SKM-1 (cell line): Measurements from ENCODE around the gene SEPTIN5.
"Not testable (repeated sequence)": the region's sequence is repeated elsewhere in the genome, so short reads cannot be mapped to it uniquely, and the experiment has no call there.

Source experiments
- DNase-seq: peaks from one replicate; lab custom pipeline; 2025; ENCODE audit not compliant: unreplicated experiment; lab: John Stamatoyannopoulos, UW

Gene SEPTIN5

DNA sequence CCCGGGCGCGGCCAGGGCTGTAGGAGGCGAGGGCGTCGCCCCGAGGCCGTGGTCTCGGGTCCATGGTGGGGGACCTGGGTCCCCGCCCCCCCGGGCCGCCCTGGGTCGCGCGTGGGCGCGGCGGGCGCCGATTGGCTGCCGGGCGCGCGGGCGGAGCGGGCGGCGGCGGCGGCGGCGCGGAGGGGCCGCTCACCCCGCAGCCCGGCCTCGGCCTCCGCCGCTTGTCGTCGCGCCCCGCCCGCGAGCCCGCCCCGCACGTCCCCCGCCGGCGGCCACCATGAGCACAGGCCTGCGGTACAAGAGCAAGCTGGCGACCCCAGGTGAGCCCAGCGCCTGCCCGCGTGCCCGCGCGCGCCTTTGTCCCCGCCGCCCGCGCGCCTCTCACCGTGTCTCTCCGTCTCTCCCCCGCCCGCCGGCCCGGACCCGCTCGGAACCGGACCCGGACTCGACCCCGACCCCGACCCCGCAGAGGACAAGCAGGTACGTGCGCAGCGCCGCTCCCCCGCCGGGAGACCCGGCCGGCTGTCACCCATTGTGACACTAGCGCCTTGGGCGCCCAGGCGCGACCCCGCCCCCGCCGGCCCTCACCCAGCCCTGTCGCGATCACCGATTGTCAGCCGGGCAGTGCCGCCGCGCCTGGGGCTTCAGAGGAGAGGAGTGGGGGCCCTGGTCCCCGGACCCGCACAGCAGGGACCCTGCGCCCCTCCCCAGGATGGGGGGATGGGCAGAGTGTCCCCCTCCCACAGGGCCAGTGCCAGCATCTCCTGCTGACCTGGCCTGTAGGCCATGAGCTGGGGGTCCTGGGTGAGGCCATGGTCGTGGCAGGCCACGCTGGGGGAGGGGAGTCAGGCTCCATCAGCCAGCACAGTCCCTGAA, at the start of gene SEPTIN5:
Gene SEPTIN5 (plus strand): TSS at position 192 of the 876 bp plus-strand sequence. CDS start 86 bp downstream, at position 278.
- DNase-seq: no peak

DNA sequence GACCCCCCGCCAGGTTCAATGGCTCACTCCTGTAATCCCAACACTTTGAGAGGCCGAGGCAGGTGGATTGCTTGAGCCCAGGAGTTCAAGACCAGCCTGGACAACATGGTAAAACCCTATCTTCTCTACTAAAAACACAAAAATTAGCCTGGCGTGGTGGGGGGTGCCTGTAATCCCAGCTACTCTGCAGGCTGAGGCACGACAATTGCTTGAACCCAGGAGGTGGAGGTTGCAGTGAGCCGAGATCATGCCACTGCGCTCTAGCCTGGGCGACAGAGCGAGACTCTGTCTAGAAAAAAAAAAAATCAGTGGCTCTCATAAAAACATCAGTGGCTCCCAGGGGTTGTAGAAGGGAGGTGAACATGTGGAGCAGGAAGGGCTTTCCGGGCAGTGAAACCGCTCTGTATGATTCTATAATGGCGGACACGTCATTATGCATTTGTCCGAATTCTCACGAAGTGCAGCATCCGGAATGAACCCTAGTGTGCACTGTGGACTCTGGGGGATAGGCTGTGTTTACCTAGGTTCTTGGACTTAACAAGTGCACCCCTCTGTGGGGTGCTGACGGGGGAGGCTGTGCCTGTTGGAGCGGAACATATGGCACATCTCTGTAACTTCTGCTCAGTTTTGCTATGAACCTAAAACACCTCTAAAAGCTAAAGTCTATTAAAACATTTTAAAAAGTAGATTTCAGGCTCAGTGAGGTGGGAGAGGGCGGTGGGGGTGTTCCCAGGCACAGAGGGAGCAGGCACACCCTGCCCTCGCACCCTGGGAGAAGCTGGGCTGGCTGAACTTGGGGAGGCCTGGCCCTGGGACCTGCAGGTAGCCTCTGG, 49.1 kb upstream of the SEPTIN5 start:
- DNase-seq: no peak

DNA sequence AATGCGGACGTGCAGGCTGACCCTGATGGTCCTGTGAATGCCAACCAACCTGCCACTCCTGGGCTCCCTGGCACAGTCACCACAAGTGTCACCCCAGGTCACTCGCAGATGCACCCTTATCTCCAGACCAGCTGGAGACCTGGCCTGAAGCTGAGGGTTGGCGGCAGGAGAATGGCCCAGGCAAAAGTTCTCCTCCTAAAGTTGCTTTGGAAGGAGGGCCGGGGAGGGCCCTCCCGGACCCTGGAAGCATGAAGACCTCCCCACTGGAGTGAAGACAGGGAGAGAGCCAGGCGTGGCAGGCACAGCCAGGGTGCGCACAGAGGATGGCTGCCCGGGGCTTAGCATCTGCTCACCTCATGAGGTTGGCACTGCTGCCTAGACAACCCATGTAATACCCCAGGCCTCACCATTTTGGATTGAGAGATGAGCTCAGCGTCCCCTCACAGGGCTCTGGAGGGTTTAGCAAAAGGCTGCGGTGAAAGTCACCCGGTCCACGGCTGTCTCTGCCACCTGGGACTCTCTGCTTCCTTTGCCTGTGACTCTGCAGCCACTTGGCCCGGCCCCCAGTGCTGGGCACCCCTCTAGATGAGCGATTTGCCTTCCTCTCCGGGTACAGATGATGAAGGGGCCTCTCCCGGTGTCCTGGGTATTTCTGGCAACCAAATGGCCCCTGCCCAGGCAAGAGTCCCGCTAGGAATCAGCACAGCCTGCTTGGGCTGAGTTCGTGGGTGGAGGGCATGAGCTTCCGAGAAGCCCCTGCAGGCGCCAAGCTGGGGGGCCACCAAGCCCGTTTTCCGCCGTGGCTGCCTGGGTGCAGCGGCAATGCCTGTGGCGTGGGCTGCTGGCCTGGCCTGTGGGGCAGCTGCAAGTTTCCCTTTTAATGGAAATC, 48.3 kb upstream of the SEPTIN5 start:
- no peak for DNase-seq

DNA sequence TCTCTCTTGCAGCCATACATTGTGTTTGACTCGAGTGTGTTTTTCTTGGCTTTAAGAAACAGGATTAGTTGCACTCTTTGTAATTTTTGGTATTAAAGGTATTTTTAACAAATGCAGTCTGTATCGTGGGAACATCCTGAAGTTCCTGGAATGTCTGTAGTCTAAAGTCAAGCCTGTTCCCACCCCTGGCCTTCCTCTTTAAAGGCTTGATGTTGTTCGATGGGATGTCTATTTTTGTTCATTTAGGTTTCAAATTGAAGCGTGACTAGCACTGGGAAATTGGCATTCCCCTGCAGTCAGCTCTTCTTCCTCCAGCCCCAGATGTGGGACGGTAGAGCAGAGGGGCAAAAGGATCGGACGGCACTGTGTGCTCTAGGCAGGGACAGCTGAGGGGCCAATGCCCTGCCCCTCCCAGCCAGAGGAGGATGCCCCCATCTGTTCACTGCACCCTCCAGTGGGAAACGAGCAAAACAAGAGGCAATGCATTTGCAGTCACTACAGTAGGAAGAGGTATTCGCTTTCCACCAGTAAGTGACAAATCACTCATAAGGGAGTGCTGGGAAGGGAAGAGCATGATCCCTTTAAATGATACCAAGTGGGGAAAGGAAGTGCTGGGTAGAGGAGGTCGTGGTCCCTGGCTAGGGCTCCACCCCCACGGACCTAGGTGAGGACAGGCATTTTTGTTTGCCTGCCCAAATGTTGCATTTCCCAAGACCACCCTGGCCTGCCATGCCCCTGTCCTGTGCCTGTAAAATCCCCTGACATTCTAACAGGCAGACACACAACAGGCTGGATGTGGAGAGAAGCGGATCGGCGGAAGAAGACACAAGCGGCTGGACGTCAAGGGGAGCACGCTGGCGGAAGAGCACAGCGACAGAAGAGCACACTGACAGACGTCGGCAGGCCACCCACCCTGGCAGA, 47.4 kb upstream of the SEPTIN5 start:
- no peak for DNase-seq

DNA sequence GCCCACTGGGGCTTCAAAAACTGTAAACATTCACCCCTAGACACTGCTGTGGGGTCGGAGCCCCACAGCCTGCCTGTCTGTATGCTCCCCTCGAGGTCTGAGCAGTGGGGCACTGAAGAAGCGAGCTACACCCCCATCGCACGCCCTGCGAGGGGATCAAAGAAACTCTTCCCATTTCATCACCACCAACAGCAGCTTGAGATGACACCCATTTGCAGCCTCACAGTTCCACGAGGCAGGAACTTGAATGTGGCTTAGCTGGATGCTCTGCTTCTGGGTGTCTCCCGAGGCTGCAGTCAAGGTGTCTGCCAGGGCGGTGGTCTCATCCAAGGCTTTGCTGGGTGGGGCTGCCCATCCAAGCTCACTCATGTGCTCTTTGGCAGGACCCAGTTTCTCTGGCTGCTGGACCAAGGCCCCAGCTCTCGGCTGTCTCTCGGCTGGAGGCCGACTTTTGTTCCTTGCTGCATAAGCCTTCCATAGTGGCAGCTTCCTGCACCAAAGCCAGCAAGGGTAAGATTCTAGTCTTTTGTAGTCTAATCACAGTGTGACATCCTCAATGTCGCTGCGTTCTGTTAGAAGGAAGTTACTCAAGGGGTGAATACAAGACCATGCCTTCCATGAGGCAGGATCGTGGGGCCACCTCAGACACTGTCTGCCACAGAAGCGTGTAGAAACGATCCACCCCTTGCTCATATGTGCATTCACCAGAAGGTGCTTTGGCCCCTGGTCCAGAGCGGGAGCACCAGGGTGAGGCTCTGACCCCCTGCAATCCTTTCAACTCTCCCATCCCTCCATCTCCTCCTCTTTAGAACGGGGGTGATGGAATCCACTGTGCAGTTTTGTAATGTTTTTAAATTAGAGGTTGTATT, 46.2 kb upstream of the SEPTIN5 start:
- DNase-seq: no peak

DNA sequence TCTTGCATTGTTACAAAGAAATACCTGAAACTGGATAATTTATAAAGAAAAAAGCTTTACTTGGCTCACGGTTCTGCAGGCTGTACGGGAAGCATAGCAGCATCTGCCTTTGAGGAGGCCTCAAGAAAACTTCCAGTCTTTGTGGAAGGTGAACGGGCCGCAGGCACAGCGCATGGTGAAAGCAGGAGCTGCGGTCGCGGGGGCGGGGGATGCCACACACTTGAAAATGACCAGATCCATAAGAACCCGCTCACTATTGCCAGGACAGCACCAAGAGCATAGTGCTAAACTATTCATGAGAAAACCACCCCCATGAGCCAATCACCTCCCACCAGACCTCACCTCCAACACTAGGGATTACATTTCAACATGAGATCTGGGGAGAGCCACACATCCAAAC, 45.6 kb upstream of the SEPTIN5 start:
- no peak for DNase-seq

DNA sequence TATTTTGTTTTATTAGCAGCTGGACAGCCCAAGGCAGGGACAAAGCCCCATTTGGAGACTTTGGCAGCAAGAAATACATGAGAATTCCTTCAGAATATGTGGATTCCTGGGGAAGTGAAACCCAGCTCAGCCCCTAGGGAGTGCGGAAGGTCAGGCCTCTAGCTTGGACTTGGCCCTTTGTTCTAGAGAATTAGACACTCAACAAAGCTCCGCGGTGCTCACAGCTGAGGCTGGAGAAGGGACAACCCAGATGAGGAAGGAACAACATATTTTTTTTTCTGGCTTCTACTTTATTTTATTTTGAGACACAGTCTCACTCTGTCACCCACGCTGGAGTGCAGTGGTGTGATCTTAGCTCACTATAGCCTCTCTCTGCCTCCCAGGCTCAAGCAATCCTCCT, 44.7 kb upstream of the SEPTIN5 start:
- no peak for DNase-seq

DNA sequence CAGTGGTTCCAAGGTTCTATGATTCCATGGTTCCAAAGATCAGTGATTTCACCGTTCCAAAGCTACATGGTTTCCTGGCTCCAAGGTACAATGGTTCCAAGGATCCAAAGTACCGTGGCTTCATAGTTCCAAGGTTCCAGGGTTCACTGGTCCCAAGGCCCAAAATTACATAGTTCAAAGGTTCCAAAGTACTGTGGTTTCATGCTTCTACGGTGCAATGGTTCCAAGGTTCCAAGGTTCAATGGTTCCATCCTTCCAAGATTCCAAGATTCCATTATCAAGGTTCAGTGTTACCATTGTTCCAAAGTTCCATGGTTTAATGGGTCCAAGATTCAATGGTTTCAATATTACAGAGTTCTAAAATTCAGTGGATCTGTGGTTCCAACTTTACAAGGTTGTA, 43.0 kb upstream of the SEPTIN5 start:
- no peak for DNase-seq

DNA sequence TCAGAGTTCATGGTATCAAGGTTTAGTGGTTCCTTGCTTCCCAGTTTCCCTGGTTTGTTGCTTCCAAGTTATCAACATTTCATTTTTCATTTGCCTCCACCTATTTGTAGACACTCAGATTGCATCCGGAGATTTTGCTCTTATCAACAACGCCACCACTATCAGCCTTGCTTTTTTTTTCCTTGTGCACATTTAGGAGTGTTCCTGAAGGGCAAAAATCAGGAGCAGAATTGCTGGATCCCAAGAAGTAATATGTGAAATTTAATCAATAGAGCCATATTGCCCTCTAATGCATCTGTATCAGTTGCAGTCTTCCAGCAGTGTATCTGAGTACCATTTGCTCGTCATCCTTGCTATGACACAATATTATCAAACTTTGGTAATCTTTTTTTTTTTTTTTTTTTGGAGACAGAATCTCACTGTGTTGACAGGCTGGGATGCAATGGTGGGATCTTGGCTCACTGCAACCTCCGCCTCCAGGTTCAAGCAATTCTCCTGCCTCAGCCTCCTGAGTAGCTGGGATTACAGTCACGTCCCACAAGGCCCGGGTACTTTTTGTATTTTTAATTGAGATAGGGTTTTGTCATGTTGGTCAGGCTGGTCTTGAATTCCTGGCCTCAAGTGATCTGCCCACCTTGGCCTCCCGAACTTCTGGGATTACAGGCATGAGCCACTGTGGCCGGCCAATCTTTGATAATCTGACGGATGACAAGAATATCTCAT, 42.1 kb upstream of the SEPTIN5 start:
- DNase-seq: no peak

DNA sequence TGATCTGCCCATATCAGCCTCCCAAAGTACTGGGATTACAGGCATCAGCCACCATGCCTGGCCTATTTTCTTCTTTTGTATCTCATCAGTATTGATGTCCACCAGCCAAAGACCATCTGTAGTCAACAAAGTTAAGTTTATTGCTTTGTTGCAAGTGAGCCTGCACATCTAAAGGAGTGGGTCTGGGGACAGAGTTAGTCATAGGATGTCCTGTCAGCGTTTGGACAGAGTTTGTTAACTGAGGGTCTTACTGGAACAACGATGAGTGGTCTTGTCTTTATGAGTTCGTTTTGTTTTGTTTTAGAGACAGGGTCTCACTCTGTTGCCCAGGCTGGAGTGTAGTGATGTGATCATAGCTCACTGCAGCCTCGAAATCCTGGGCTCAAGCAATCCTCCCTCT, 40.6 kb upstream of the SEPTIN5 start:
- DNase-seq: no peak

DNA sequence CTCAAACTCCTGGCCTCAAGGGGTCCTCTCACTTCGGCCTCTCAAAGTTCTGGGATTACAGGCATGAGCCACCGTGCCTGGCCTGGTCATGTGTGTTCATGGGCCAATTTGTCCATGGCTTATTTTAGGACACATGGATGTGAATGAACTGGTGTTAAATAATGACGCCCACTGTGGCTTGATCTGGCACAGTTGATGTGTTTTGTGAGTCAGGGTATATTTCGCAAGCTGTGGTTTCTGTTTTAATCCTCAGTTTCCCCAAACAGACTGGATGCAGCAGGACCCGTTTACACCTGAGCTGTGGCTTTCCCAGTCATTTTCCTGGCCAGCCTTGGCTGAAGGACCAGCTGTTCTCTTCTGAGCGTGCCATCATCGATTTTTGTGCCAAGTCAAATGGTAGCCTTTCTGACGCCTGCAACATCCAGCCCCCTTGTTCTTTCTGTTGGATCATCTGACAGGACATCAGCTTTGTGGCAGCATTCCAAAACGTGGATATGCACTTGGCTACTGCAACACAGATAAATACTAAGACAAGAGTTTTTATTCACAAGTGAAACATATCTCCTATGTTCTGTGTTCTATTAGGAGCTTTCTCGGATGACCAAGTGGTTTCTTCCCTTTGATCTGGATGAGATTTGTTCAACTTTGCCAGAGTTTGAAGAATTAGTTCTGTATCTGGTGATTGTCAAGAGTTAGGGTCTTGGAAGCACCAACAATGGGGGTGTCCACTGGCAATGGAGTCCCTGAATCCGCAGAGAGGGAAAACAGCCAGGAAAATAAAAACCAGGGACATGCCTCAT, 40.0 kb upstream of the SEPTIN5 start:
- no peak for DNase-seq

DNA sequence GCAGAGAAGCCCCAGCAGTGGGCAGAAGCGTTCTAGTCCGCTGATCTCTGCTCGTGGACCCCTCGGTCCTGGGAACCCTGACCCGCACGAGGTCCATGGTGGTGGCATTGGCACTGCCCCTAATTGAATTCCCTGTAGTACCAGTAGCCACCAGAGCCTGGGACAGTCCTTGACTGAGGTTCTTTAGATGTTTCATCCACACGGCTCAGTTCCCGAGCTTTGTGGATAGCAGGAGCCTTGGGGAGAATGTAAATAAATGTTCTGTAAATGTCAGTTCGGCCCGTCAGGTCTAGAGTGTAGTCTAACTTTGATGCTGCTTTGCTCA, 39.4 kb upstream of the SEPTIN5 start:
- no peak for DNase-seq

DNA sequence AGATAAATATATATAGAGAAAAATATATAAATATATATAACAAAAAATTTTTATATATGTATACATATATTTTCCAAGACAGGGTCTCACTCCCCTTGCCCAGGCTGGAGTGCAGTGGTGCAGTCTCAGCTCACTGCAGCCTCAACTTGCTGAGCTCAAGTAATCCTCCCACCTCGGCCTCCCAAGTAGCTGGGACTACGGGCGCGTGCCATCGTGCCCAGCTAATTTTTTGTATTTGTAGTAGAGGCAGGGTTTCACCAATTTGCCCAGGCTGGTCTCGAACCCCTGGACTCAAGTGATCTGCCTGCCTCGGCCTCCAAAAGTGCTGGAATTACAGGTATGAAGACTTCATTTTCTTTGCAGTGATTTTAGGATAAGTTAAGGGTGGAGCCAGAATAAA, 38.9 kb upstream of the SEPTIN5 start:
- no peak for DNase-seq

DNA sequence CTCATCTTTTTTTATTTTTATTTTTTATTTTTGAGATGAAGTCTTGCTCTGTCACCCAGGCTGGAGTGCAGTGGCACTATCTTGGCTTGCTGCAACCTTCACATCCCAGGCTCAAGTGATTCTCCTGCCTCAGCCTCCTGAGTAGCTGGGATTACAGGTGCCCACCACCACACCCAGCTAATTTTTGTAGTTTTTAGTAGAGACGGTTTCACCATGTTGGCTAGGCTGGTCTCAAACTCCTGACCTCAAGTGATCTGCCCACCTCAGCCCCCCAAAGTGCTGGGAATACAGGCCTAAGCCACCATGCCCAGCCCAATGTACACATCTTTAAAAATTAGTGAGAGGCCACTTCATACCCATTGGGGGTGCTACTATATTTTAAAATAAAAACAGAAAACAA, 37.9 kb upstream of the SEPTIN5 start:
- DNase-seq: not testable (repeated sequence)

DNA sequence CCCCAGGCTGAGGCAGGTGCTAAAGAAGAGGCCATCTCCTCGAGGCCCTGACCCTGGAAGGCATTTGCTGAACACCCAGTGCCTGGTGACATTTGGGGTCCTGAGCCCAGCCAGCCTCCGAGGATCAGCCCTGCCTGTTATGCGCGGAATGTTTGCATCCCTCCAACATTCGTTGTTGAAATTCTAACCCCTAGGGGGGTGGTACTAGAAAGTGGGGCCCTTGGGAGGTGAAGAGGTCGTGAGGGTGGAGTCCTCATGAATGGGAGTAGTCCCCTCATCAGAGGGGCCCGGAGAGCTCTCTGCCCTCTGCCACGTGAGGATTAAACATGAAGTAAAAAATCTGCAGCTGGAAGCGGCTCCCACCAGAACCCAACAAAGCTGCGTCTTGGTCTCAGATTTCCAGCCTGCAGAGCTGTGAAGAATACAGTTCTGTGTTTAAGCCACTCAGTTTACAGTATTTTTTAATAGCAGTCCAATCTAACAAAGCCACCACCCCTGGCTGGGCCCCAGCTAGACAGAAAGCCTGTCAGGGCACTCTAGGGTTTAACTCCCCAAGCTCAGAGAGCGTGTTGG, 35.3 kb upstream of the SEPTIN5 start:
- no peak for DNase-seq

DNA sequence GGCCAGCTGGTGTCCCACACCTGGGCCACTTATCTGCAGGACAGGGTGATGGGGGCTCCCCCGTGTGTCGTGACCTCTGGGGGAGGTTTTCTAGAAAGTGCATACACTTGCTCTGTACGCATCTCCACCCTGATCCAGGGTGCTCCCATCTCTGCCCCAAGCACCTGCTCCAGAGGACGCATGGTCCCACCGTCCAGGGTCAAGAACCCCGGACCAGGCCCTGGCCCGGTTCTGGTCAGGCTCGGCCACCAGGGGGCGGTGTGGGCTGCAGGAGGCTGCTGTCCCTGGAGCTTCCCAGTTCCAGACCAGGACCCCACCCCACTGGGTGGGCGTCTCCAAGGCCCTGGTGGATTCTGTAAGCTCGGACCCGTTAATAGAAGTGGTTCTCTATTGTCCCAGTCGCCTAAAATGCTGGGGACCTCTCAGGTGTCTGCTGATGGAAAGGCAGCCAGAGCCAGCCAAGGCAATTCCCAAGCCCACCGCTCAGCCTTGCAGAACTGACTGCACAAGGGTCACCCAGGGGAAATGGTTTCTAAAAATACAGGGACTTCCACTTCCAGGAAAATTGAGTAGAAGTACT, 34.7 kb upstream of the SEPTIN5 start:
- no peak for DNase-seq

DNA sequence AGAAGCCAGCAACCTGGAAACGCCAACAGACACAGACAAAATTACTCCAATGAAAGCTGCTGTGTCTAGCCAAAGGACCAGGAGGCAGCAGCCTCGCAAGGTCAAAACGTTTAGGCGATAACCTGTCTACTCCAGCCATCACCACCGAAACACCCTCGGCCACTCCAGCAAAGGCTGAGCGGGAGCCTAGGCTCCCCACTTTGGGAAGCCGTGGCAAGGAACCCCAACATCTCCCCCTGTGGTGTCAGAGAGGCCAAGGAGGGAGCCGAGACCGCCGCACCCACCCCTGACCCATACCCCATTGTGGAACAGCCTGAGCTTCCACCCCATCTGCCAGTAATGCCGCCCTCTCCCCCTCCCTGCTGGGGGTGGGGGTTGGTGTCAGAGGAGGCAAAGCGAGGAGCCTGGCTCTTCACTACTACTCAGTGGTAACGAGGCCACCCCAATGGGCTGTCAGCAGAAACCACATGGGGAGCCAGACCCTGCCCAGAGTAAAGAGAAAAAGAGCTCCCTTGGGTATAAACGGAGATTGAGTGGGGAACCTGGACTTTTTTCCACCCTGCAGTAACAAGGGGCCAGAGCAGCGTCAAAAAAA, 33.9 kb upstream of the SEPTIN5 start:
- DNase-seq: no peak
